MM.1S (cell line): ENCODE results near the gene LTN1.

ENCODE experiments used
- EZH2 ChIP-seq: fragments of 300-600 bp; sonication (generic); optimal IDR thresholded peaks from 2 replicates; pipeline ENCODE3; 2017; ENCODE audit warnings: low read depth, mild to moderate bottlenecking, antibody characterized with exemption, low read length, mixed read lengths
- EZH2phosphoT487 ChIP-seq: fragments of 300-600 bp; sonication (generic); IDR thresholded peaks from 2 replicates; pipeline ENCODE4 v1.6.1; 2018; ENCODE audit warnings: antibody characterized with exemption, low read length
- TF ChIP-seq, protein P1 (sequence below): fragments of 300-600 bp; sonication (generic); IDR thresholded peaks from 2 replicates; pipeline ENCODE4 v1.5.1; 2016; ENCODE audit warnings: antibody characterized with exemption, low read length, mixed read lengths

DNA sequence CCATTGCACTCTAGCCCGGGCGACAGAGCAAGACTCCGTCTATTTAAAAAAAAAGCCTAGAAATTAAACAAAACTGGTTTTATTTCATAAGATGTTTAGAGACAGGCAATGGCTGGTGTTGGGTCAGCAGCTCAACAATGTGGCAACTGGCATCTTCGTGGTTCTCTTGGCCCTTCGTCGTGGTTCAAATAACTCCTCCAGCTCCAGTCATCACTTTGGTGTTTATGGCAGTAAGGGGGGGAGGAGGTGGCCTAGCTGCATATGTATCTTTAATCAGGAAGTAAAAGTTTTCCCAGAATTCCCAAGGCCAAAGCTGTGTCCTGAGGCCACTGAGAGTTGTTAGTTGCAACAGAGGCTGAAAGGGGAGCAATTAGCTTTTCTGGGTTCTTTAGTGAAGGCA, 13.0 kb upstream of the LTN1 start:
- TF ChIP-seq, protein P1, sequence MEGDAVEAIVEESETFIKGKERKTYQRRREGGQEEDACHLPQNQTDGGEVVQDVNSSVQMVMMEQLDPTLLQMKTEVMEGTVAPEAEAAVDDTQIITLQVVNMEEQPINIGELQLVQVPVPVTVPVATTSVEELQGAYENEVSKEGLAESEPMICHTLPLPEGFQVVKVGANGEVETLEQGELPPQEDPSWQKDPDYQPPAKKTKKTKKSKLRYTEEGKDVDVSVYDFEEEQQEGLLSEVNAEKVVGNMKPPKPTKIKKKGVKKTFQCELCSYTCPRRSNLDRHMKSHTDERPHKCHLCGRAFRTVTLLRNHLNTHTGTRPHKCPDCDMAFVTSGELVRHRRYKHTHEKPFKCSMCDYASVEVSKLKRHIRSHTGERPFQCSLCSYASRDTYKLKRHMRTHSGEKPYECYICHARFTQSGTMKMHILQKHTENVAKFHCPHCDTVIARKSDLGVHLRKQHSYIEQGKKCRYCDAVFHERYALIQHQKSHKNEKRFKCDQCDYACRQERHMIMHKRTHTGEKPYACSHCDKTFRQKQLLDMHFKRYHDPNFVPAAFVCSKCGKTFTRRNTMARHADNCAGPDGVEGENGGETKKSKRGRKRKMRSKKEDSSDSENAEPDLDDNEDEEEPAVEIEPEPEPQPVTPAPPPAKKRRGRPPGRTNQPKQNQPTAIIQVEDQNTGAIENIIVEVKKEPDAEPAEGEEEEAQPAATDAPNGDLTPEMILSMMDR, result no peak
- TF ChIP-seq EZH2phosphoT487 (no peak), EZH2 (no peak)
